ENCODE results near the gene NF1. TPM values are rescaled to one million over a fixed set of nuclear protein-coding genes. Genes with fewer than 3 reads are reported as not detected.

NF1 gene
- total RNA-seq, 1 experiment from 2014 or later = 35.4 TPM

DNA sequence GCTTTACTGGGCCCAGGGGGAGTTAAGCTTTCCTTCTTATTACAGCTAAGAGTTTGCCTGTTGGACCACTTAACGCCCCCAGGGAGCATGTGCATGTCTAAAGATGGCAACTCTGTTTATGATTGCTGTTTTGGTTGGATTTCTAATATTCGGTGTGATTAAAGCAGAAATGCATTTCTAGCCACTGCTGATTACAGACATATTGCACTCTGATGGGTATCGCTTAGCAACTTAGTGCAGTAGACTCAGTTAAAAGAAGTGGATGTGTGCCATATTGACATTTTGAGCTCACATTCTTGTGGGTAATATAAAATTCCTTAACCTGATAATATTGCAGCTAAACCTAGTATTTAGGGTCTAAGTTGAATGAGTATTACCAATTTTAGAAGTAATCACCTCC, 4.2 kb downstream of the NF1 start:
- Mint-ChIP-seq H3K27me3 (ENCODE audit: low read depth) (no peaks in the 10 kb centered on the region), H3K36me3 (no peaks in the 10 kb centered on the region), H3K4me1 (peaks cover 33% of the 10 kb centered on the region), H3K4me3 (no peak overlapping the region), H3K27ac (no peak overlapping the region), H3K9me3 (no peaks in the 10 kb centered on the region)
- ATAC-seq (no peak), DNase-seq (ENCODE audit: low spot score) (no peak)
- CTCF ChIA-PET = interaction anchor here (0.7 kb wide), 1 partner anchor 143 kb away, joined by 4 read pairs; no protein-coding TSS in a partner anchor
- POLR2A ChIA-PET = interaction anchor here (1.3 kb wide), 1 partner anchor 9 kb away, joined by 4 read pairs; no protein-coding TSS in a partner anchor
- no peak for TF ChIP-seq ATF1 (CRISPR knock-in tag; IDR thresholded peaks at IDR 0.05)
- TF ChIP-seq, protein P1, sequence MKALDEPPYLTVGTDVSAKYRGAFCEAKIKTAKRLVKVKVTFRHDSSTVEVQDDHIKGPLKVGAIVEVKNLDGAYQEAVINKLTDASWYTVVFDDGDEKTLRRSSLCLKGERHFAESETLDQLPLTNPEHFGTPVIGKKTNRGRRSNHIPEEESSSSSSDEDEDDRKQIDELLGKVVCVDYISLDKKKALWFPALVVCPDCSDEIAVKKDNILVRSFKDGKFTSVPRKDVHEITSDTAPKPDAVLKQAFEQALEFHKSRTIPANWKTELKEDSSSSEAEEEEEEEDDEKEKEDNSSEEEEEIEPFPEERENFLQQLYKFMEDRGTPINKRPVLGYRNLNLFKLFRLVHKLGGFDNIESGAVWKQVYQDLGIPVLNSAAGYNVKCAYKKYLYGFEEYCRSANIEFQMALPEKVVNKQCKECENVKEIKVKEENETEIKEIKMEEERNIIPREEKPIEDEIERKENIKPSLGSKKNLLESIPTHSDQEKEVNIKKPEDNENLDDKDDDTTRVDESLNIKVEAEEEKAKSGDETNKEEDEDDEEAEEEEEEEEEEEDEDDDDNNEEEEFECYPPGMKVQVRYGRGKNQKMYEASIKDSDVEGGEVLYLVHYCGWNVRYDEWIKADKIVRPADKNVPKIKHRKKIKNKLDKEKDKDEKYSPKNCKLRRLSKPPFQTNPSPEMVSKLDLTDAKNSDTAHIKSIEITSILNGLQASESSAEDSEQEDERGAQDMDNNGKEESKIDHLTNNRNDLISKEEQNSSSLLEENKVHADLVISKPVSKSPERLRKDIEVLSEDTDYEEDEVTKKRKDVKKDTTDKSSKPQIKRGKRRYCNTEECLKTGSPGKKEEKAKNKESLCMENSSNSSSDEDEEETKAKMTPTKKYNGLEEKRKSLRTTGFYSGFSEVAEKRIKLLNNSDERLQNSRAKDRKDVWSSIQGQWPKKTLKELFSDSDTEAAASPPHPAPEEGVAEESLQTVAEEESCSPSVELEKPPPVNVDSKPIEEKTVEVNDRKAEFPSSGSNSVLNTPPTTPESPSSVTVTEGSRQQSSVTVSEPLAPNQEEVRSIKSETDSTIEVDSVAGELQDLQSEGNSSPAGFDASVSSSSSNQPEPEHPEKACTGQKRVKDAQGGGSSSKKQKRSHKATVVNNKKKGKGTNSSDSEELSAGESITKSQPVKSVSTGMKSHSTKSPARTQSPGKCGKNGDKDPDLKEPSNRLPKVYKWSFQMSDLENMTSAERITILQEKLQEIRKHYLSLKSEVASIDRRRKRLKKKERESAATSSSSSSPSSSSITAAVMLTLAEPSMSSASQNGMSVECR (CRISPR knock-in tag; IDR thresholded peaks at IDR 0.05; ENCODE audit: borderline replicate concordance) = no peak
- TF ChIP-seq NFYB (CRISPR knock-in tag; conservative IDR thresholded peaks at IDR 0.05; ENCODE audit: low read depth) = no peak
- no peak for TF ChIP-seq ZNF671 (CRISPR knock-in tag; IDR thresholded peaks at IDR 0.05)
- TF ChIP-seq, protein P2, sequence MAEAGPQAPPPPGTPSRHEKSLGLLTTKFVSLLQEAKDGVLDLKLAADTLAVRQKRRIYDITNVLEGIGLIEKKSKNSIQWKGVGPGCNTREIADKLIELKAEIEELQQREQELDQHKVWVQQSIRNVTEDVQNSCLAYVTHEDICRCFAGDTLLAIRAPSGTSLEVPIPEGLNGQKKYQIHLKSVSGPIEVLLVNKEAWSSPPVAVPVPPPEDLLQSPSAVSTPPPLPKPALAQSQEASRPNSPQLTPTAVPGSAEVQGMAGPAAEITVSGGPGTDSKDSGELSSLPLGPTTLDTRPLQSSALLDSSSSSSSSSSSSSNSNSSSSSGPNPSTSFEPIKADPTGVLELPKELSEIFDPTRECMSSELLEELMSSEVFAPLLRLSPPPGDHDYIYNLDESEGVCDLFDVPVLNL (CRISPR knock-in tag; IDR thresholded peaks at IDR 0.05; ENCODE audit: borderline replicate concordance, low read depth) = no peak
- TF ChIP-seq, protein P3, sequence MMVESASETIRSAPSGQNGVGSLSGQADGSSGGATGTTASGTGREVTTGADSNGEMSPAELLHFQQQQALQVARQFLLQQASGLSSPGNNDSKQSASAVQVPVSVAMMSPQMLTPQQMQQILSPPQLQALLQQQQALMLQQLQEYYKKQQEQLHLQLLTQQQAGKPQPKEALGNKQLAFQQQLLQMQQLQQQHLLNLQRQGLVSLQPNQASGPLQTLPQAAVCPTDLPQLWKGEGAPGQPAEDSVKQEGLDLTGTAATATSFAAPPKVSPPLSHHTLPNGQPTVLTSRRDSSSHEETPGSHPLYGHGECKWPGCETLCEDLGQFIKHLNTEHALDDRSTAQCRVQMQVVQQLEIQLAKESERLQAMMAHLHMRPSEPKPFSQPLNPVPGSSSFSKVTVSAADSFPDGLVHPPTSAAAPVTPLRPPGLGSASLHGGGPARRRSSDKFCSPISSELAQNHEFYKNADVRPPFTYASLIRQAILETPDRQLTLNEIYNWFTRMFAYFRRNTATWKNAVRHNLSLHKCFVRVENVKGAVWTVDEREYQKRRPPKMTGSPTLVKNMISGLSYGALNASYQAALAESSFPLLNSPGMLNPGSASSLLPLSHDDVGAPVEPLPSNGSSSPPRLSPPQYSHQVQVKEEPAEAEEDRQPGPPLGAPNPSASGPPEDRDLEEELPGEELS (CRISPR knock-in tag; IDR thresholded peaks at IDR 0.05) = no peak
- TF ChIP-seq, protein P4, sequence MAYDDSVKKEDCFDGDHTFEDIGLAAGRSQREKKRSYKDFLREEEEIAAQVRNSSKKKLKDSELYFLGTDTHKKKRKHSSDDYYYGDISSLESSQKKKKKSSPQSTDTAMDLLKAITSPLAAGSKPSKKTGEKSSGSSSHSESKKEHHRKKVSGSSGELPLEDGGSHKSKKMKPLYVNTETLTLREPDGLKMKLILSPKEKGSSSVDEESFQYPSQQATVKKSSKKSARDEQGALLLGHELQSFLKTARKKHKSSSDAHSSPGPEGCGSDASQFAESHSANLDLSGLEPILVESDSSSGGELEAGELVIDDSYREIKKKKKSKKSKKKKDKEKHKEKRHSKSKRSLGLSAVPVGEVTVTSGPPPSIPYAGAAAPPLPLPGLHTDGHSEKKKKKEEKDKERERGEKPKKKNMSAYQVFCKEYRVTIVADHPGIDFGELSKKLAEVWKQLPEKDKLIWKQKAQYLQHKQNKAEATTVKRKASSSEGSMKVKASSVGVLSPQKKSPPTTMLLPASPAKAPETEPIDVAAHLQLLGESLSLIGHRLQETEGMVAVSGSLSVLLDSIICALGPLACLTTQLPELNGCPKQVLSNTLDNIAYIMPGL (CRISPR knock-in tag; IDR thresholded peaks at IDR 0.05) = no peak
- TF ChIP-seq ZNF263 (CRISPR knock-in tag; IDR thresholded peaks at IDR 0.05; ENCODE audit: low read depth) = no peak
- no peak for TF ChIP-seq FOXK1 (CRISPR knock-in tag; IDR thresholded peaks at IDR 0.05)
- no peak for TF ChIP-seq SMAD4 (CRISPR knock-in tag; IDR thresholded peaks at IDR 0.05)
- TF ChIP-seq ZNF423 (CRISPR knock-in tag; IDR thresholded peaks at IDR 0.05) = no peak
- no peak for TF ChIP-seq FOXJ3 (CRISPR knock-in tag; IDR thresholded peaks at IDR 0.05; ENCODE audit: borderline replicate concordance)
- TF ChIP-seq NFATC4 (CRISPR knock-in tag; IDR thresholded peaks at IDR 0.05) = no peak
- TF ChIP-seq NR3C1 (CRISPR knock-in tag; conservative IDR thresholded peaks at IDR 0.05; ENCODE audit: low read depth) = no peak
- no peak for TF ChIP-seq TCF7 (CRISPR knock-in tag; IDR thresholded peaks at IDR 0.05; ENCODE audit: low read depth)
- TF ChIP-seq ZNF317 (CRISPR knock-in tag; IDR thresholded peaks at IDR 0.05; ENCODE audit: borderline replicate concordance, low read depth) = no peak
- TF ChIP-seq, protein P5, sequence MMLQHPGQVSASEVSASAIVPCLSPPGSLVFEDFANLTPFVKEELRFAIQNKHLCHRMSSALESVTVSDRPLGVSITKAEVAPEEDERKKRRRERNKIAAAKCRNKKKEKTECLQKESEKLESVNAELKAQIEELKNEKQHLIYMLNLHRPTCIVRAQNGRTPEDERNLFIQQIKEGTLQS (CRISPR knock-in tag; conservative IDR thresholded peaks at IDR 0.05) = no peak
- TF ChIP-seq, protein P6, sequence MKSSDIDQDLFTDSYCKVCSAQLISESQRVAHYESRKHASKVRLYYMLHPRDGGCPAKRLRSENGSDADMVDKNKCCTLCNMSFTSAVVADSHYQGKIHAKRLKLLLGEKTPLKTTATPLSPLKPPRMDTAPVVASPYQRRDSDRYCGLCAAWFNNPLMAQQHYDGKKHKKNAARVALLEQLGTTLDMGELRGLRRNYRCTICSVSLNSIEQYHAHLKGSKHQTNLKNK (CRISPR knock-in tag; IDR thresholded peaks at IDR 0.05) = no peak
